NOMO-1 (cell line): Measurements from ENCODE around the gene TEPSIN.
A peak's percentile ranks its signal among the peaks of the same experiment; 100 is the strongest.

ENCODE experiments used
- DNase-seq, 2 experiments: peaks; one replicate each; lab custom pipeline; 2025; ENCODE audit not compliant: unreplicated experiment in 2 of 2; lab: John Stamatoyannopoulos, UW

TEPSIN gene

GRCh38 chr17:81270279-81270678 lies 31.4 kb upstream of the TEPSIN start:
- DNase-seq, result no peak

GRCh38 chr17:81267390-81268067 lies 28.7 kb upstream of the TEPSIN start:
- DNase-seq, result no peak

DNA sequence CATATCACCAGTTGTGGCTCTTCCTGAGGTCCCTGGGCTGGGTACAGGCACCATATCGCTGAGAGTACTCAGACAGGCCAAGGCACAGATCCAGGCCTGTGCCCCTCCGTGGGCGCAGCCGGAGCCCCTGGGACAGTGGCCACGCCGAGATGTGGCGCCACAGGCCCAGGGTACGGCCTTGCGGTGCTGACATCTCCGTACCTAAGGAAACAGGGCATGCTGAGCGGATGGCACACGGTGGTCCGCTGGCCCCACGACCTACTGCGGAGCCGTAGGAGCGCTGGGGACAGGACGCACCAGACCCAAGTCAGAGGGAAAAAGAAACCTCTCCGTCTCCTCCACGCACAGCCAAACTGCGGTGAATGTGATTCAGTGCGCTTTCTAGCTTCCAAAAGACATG lies 26.7 kb upstream of the TEPSIN start:
- no peak for DNase-seq

- no peak for DNase-seq
These were observed 25.8 kb upstream of the TEPSIN start for GRCh38 chr17:81264640-81265039.

- no peak for DNase-seq
These were observed 24.7 kb upstream of the TEPSIN start for GRCh38 chr17:81263371-81264181.

DNA sequence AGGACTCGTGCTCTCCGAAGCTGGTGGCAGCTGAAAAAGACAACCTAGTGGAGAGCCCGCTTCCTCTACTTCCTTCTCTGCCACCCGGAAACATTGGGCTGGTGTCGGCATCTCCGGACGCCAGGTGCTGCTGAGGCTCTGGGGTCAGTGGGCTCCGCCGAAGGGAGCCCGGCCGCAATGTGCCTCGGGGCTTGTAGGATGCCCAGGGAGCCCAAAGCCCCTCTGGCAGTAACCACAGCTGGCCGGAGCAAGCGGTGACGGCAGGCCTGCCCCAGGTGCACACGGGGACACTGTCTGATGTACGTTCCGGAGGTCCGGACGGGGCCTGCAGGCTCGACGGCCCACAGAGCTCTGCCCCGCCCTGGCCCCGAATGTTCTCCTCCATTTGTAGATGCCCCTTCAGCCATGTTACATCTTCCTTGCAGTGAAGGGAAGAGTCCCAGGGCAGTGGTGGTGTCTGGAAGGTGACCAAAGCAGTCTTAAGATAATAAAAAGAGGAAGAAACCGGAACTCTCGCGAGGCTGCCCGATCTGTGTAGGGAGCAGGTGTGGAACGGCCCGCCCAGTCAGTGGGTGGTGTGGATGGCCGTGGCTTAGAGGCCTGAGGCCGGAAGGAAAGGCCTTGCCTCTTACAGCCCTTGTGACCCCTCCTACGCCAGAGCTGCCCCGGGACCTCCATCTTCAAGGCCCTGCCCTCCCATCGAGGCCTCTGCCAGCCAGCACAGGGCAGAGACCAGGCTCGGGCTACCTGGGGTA lies 22.9 kb upstream of the TEPSIN start:
- DNase-seq, result no peak

GRCh38 chr17:81261096-81261495 lies 22.2 kb upstream of the TEPSIN start:
- no peak for DNase-seq

DNA sequence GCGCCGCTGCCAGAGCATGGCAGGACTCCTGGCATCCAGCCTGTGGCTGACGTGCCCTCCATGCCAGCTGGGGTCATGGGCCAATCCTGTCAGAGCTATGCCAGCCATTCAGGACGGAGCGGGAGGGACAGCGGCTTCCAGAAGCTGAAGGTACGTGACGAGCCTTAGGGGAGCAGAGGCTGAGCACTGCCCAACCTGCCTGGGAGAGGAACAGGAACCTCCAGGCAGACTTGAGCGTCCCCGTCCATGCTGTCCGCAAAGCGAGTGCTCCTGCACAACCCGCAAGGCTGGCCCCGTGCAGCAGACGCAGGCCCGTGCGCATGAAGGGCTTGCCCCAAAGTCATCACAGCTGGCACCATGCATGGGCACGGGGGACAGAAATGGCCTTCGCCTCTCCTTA lies 21.8 kb upstream of the TEPSIN start:
- DNase-seq, result no peak

GRCh38 chr17:81260171-81260570 lies 21.3 kb upstream of the TEPSIN start:
- no peak for DNase-seq

DNA sequence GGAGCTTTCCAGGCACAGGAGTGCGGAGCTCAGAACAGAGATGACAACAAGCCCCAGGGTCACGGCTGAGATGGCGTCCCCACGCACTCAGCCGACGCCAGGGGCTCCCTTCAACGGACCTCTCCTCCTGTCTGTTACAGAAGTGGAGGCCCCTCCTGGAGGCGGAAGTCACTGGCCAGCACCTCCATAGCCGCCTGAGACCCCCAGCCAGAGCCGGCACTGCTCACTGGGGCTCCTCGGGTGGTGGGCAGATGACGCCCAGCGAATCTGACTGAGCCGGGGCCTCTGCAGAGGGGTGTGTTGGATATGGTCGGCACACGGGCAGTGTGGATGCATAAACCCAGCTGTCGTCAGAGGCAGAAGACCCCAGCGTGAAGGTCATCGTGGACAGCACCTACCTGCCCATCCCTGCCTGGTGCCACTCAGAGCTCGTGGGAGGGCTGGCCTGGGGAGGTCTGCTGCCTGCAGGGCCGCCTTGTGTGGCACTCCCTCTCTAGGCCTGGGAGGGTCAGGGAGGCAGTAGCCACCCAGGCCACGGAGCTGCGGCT lies 20.3 kb upstream of the TEPSIN start:
- no peak for DNase-seq

- no peak for DNase-seq
These were observed 19.4 kb upstream of the TEPSIN start for GRCh38 chr17:81258292-81258691.

GRCh38 chr17:81257533-81257932 lies 18.7 kb upstream of the TEPSIN start:
- no peak for DNase-seq

- DNase-seq, result no peak
These were observed 17.8 kb upstream of the TEPSIN start for GRCh38 chr17:81256616-81257015.

GRCh38 chr17:81254955-81255717 lies 16.3 kb upstream of the TEPSIN start:
- DNase-seq, result peak; percentile 76 to 83

DNA sequence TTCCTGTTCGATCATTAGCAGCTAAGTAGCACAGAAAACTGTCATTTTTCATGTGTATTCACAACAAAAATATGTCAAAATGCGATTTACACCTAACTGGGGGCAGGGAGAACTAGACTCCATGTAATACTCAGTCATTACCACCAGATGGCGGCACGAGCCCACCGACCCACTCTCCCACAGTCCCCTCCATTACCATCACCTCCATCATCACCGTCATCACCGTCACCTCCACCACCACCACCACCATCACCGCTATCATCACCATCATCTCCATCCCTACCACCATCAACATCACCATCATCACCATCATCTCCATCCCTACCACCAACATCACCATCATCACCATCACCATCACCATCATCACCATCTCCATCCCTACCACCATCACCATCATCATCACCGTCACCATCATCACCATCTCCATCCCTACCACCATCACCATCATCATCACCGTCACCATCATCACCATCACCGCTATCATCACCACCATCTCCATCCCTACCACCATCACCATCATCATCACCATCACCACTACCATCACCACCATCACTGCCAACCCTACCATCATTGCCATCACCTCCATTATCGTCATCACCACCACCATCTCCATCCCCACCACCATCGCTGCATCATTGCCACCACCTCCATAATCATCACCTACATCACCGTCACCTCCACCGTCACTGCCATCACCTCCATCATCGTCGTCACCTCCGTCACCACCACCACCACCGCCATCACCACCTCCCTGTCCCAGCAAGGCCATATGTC lies 14.7 kb upstream of the TEPSIN start:
- DNase-seq, result peak; percentile 13 to 23

DNA sequence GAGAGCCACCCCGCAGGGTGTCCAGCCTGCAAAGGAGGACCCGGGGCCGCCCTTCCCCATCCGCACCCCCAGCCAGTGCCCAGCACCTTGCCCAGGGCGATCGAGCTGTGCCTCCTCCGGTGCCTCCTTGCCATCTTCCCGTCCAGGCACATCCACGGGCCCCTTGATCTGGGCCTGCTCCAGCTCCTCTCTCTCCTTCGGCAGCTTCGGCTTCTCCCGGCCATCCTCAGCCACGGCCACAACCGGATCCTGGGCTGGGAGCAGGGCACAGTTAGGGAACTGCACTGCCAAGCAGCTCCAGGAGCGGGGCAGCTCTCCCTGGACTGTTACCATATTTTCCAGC lies 14.1 kb upstream of the TEPSIN start:
- no peak for DNase-seq

DNA sequence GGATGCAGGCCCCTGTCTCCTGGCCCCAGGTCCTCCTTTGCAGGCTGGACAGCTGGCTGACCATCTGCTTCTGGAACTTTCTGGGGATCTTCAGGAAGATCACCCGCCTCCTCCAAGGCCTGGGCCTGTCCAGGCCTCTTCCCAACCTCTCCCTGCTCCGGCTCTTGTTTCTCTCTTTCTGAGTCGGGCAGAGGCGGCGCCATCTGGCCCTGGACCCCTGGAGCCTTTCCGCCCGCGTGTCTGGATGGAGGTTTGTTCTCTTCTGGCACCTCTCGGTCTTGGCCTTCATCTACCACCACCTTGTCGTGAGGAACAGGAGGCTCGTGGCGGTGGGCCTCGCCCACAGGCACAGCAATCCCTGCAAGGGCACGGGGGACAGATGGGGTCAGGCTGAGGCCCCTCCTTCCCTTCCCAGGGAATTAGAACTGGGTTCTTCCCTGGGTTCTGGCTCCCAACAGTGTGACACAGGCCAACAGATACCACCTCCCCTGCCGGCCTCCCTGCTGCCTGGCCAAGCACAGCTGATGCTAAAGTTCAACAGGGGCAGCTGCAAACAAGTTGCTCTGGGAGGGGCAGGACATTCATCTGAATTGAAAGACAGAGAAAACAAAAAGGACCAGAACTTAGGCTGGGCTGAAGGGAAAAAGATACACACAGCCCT lies 13.6 kb upstream of the TEPSIN start:
- DNase-seq, result no peak

DNA sequence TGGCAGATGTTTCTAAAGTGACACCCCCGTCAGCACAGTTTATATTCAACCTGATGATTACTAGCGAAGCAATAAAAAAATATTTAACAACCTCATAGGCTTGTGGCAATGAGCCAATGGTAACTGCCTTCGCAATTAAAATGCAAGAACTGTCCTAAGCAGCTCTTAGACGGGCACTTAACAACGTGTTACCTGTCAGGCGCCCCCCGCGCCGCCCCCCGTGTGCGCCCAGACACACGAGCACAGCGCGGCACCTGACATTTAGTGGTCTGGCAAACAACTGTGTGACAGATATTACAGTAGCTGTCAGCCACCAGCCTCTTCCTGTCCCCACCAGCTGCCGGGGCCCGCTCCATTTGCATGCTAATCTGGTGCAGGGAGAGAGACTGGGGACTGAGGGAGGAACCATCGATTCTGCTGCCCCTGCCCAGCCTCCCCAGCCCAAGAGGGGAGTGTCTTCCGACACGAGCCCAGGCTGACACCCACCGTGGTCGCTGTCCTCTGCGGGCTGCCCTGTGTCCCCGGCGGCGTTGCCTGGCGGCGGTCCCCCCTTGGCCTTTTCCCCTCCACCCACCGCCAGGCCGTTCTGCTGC lies 12.9 kb upstream of the TEPSIN start:
- no peak for DNase-seq

- DNase-seq, result no peak
These were observed 12.3 kb upstream of the TEPSIN start for GRCh38 chr17:81251094-81251708.
